CD4-positive, CD25-positive, alpha-beta regulatory T cell (primary cell): ENCODE measurements around the gene PTPRG. TPM values are rescaled to one million over a fixed set of nuclear protein-coding genes. Genes with fewer than 3 reads are reported as not detected.

ENCODE experiments used
- ATAC-seq, 2 donors: fragments of 150-1000 bp; cut with Tn5 transposase; one replicate each; pipeline ENCODE4 v1.10.0; 2021; ENCODE audit warnings: low read depth in 2 of 2, moderate number of reproducible peaks in 2 of 2, moderate library complexity in 1 of 2
- DNase-seq, 3 donors: peaks; one replicate each; pipeline versions ENCODE4 v3.0.0 to v3.0.0-alpha.2; 2012 to 2022; ENCODE audit warnings: mixed read lengths in 1 of 3
- H3K27ac ChIP-seq: one replicate; pipeline ENCODE4 v1.7.0; 2013; ENCODE audit warnings: mild to moderate bottlenecking, low read length; ENCODE audit not compliant: insufficient read depth, poor library complexity, severe bottlenecking
- H3K27me3 ChIP-seq: one replicate; pipeline ENCODE4 v1.7.0; 2013; ENCODE audit warnings: low read length; ENCODE audit not compliant: control insufficient read depth, insufficient read depth
- H3K36me3 ChIP-seq: one replicate; pipeline ENCODE4 v1.7.0; 2013; ENCODE audit warnings: mild to moderate bottlenecking, low read length, moderate library complexity; ENCODE audit not compliant: control insufficient read depth, insufficient read depth
- H3K4me1 ChIP-seq: 2 replicates; pipeline ENCODE4 v1.7.0; 2013; ENCODE audit warnings: mild to moderate bottlenecking, low read length; ENCODE audit not compliant: insufficient read depth, control insufficient read depth, poor library complexity, severe bottlenecking
- H3K4me3 ChIP-seq: one replicate; pipeline ENCODE4 v1.7.0; 2013; ENCODE audit warnings: low read depth, mild to moderate bottlenecking, low read length, moderate library complexity
- H3K9me3 ChIP-seq, 2 experiments: 1 replicate in 1 of 2; 2 replicates in 1 of 2; pipeline ENCODE4 v1.7.0; 2013; ENCODE audit warnings: low read length in 2 of 2, mild to moderate bottlenecking in 1 of 2, moderate library complexity in 1 of 2; ENCODE audit not compliant: control insufficient read depth in 2 of 2
- H3K27ac Mint-ChIP-seq, 3 donors: one replicate each; pipeline ENCODE4 v1.8.0; 2020 to 2022; ENCODE audit warnings: mild to moderate bottlenecking in 3 of 3, mixed read lengths in 3 of 3, moderate library complexity in 2 of 3
- H3K27me3 Mint-ChIP-seq: one replicate; pipeline ENCODE4 v1.8.0; 2022; ENCODE audit warnings: mild to moderate bottlenecking, mixed read lengths
- H3K36me3 Mint-ChIP-seq: one replicate; pipeline ENCODE4 v1.8.0; 2020; ENCODE audit warnings: mixed read lengths
- H3K4me1 Mint-ChIP-seq, 4 donors: one replicate each; pipeline ENCODE4 v1.8.0; 2020 to 2022; ENCODE audit warnings: mixed read lengths in 4 of 4, mild to moderate bottlenecking in 1 of 4
- H3K4me3 Mint-ChIP-seq, 4 donors: one replicate each; pipeline ENCODE4 v1.8.0; 2020 to 2022; ENCODE audit warnings: mild to moderate bottlenecking in 4 of 4, mixed read lengths in 4 of 4, moderate library complexity in 3 of 4
- H3K9me3 Mint-ChIP-seq, 7 donors: one replicate each; pipeline ENCODE4 v1.8.0; 2020 to 2022; ENCODE audit warnings: mixed read lengths in 7 of 7, mild to moderate bottlenecking in 3 of 7, moderate library complexity in 2 of 7
- polyA plus RNA-seq, 4 donors: library from polyadenylated mRNA; unstranded; fragments of 300-500 nt; fragmentation: Illumina TruSeq; gene quantifications; one replicate each; pipeline ENCODE4 v1.2.3, GENCODE V29; 2021
- total RNA-seq: library from RNA; stranded (reverse); gene quantifications from one replicate; pipeline ENCODE4 v1.2.3, GENCODE V29; 2022

Gene PTPRG
- total and polyA plus RNA-seq, 5 donors from 2014 or later, result not detected

GRCh38 chr3:62189376-62189698, 628.0 kb downstream of the PTPRG start:
- Mint-ChIP-seq H3K4me1 (peaks cover 0 to 8% (median 2%) of the 10 kb centered on the region in 4 donors), H3K9me3 (no peaks in the 10 kb centered on the region), H3K27ac (no peak overlapping the region), H3K36me3 (no peaks in the 10 kb centered on the region), H3K27me3 (peaks cover 4% of the 10 kb centered on the region), H3K4me3 (no peak overlapping the region)
- H3K9me3 ChIP-seq, result no peaks in the 10 kb centered on the region
- no peak overlapping the region for H3K4me3 ChIP-seq
- H3K36me3 ChIP-seq, result no peaks in the 10 kb centered on the region
- ATAC-seq (no peak), DNase-seq (no peak)
- no peak overlapping the region for H3K27ac ChIP-seq
- no peaks in the 10 kb centered on the region for H3K4me1 ChIP-seq
- no peaks in the 10 kb centered on the region for H3K27me3 ChIP-seq

- Histone ChIP-seq H3K27me3 (no peaks in the 10 kb centered on the region), H3K4me3 (no peak overlapping the region), H3K36me3 (no peaks in the 10 kb centered on the region), H3K9me3 (no peaks in the 10 kb centered on the region), H3K4me1 (no peaks in the 10 kb centered on the region), H3K27ac (no peak overlapping the region)
- Mint-ChIP-seq H3K36me3 (no peaks in the 10 kb centered on the region), H3K27me3 (no peaks in the 10 kb centered on the region), H3K4me1 (peaks cover 0 to 8% (median 2%) of the 10 kb centered on the region in 4 donors), H3K27ac (no peak overlapping the region), H3K4me3 (no peak overlapping the region), H3K9me3 (no peaks in the 10 kb centered on the region)
- DNase-seq (no peak), ATAC-seq (no peak)
Measured at GRCh38 chr3:62192891-62193290, 631.5 kb downstream of the PTPRG start.

GRCh38 chr3:62193586-62194345, 632.4 kb downstream of the PTPRG start:
- peaks cover 0 to 4% (median under 1%) of the 10 kb centered on the region in 4 donors for H3K4me1 Mint-ChIP-seq
- Histone ChIP-seq H3K4me3 (no peak overlapping the region), H3K27me3 (no peaks in the 10 kb centered on the region), H3K4me1 (no peaks in the 10 kb centered on the region), H3K9me3 (no peaks in the 10 kb centered on the region), H3K36me3 (no peaks in the 10 kb centered on the region), H3K27ac (no peak overlapping the region)
- H3K27me3 Mint-ChIP-seq, result no peaks in the 10 kb centered on the region
- H3K4me3 Mint-ChIP-seq, result no peak overlapping the region
- ATAC-seq (no peak), DNase-seq (no peak)
- H3K27ac Mint-ChIP-seq, result no peak overlapping the region
- no peaks in the 10 kb centered on the region for H3K9me3 Mint-ChIP-seq
- no peaks in the 10 kb centered on the region for H3K36me3 Mint-ChIP-seq

GRCh38 chr3:62197350-62198012, 636.1 kb downstream of the PTPRG start:
- no peak overlapping the region for H3K27ac Mint-ChIP-seq
- H3K27me3 Mint-ChIP-seq, result no peaks in the 10 kb centered on the region
- no peaks in the 10 kb centered on the region for H3K4me1 Mint-ChIP-seq

GRCh38 chr3:62199126-62199525, 637.8 kb downstream of the PTPRG start:
- H3K4me1 ChIP-seq, result no peaks in the 10 kb centered on the region
- no peak for DNase-seq
- H3K27me3 ChIP-seq, result no peaks in the 10 kb centered on the region
- H3K27me3 Mint-ChIP-seq, result no peaks in the 10 kb centered on the region
- H3K36me3 ChIP-seq, result no peaks in the 10 kb centered on the region
- H3K9me3 ChIP-seq, result no peaks in the 10 kb centered on the region
- H3K4me1 Mint-ChIP-seq, result no peaks in the 10 kb centered on the region
- no peak overlapping the region for H3K27ac ChIP-seq
- ATAC-seq, result no peak
- H3K4me3 Mint-ChIP-seq, result no peak overlapping the region
- H3K36me3 Mint-ChIP-seq, result no peaks in the 10 kb centered on the region
- H3K4me3 ChIP-seq, result no peak overlapping the region
- no peak overlapping the region for H3K27ac Mint-ChIP-seq
- no peaks in the 10 kb centered on the region for H3K9me3 Mint-ChIP-seq

More at GRCh38 chr3:62197350-62198012, 636.1 kb downstream of the PTPRG start:
- Histone ChIP-seq H3K4me1 (no peaks in the 10 kb centered on the region), H3K27ac (no peak overlapping the region), H3K4me3 (no peak overlapping the region), H3K27me3 (no peaks in the 10 kb centered on the region), H3K9me3 (no peaks in the 10 kb centered on the region), H3K36me3 (no peaks in the 10 kb centered on the region)
- Mint-ChIP-seq H3K9me3 (no peaks in the 10 kb centered on the region), H3K4me3 (no peak overlapping the region), H3K36me3 (no peaks in the 10 kb centered on the region)
- DNase-seq (no peak), ATAC-seq (no peak)

- no peaks in the 10 kb centered on the region for H3K9me3 Mint-ChIP-seq
- H3K27ac Mint-ChIP-seq, result no peak overlapping the region
- Histone ChIP-seq H3K27me3 (no peaks in the 10 kb centered on the region), H3K9me3 (no peaks in the 10 kb centered on the region), H3K27ac (no peak overlapping the region), H3K4me1 (no peaks in the 10 kb centered on the region), H3K4me3 (no peak overlapping the region), H3K36me3 (no peaks in the 10 kb centered on the region)
- H3K27me3 Mint-ChIP-seq, result peaks cover 8% of the 10 kb centered on the region
- no peaks in the 10 kb centered on the region for H3K4me1 Mint-ChIP-seq
- no peak overlapping the region for H3K4me3 Mint-ChIP-seq
- no peaks in the 10 kb centered on the region for H3K36me3 Mint-ChIP-seq
- DNase-seq (peak in 2 of 3 donors; percentile 2 to 20), ATAC-seq (no peak)
Measured at GRCh38 chr3:62201438-62202035, 640.2 kb downstream of the PTPRG start.

- Mint-ChIP-seq H3K27me3 (peaks cover 8% of the 10 kb centered on the region), H3K4me1 (no peaks in the 10 kb centered on the region), H3K9me3 (no peaks in the 10 kb centered on the region), H3K27ac (no peak overlapping the region), H3K4me3 (no peak overlapping the region), H3K36me3 (no peaks in the 10 kb centered on the region)
- Histone ChIP-seq H3K27ac (no peak overlapping the region), H3K4me3 (no peak overlapping the region), H3K9me3 (no peaks in the 10 kb centered on the region), H3K36me3 (no peaks in the 10 kb centered on the region), H3K27me3 (no peaks in the 10 kb centered on the region), H3K4me1 (no peaks in the 10 kb centered on the region)
- ATAC-seq, result no peak
- no peak for DNase-seq
Measured at GRCh38 chr3:62203152-62203551, 641.8 kb downstream of the PTPRG start.
